IMR-90 (cell line): ENCODE data around the gene WNT7A. TPM values are rescaled to one million over a fixed set of nuclear protein-coding genes. Genes with fewer than 3 reads are reported as not detected.

Experiments
- ATAC-seq: fragments of 200-7000 bp; cut with Tn5 transposase; 2 replicates; pipeline ENCODE4 v1.9.1; 2020; ENCODE audit warnings: low read depth, mild to moderate bottlenecking, moderate library complexity
- BruUV-seq: library from RNA; stranded (reverse); fragments of 400-500 nt; replicated peaks from 2 replicates; lab custom pipeline; 2021; lab: Mats Ljungman, UMichigan
- CTCF ChIA-PET: fragments of 300-600 bp; formaldehyde crosslinking; extraction: SDS; loops from one replicate; lab custom pipeline; 2021; ENCODE audit warnings: antibody characterized with exemption; lab: Yijun Ruan, JAX
- POLR2A ChIA-PET: fragments of 300-600 bp; sonication (Branson Sonifier 250); formaldehyde crosslinking; loops from one replicate; lab custom pipeline; 2022; ENCODE audit warnings: antibody characterized with exemption; ENCODE audit not compliant: unreplicated experiment; lab: Charles Lee
- DNase-seq: peaks from one replicate; pipeline ENCODE4 v3.0.0; 2013
- H2AFZ ChIP-seq: replicated peaks from 2 replicates; pipeline ENCODE3; 2013; ENCODE audit warnings: low read length, mild to moderate bottlenecking; ENCODE audit not compliant: poor library complexity
- H2AK5ac ChIP-seq: 2 replicates; pipeline ENCODE4 v1.6.1; 2013; ENCODE audit warnings: low read depth, low read length, inconsistent platforms
- H2AK9ac ChIP-seq: replicated peaks from 2 replicates; pipeline ENCODE3; 2013; ENCODE audit warnings: mild to moderate bottlenecking, low read depth, low read length, moderate library complexity; ENCODE audit not compliant: poor library complexity
- H2BK120ac ChIP-seq: 2 replicates; pipeline ENCODE4 v1.6.1; 2013; ENCODE audit warnings: low read depth, low read length, inconsistent platforms
- H2BK15ac ChIP-seq: 3 replicates; pipeline ENCODE4 v1.6.1; 2013; ENCODE audit warnings: low read depth, low read length, inconsistent platforms
- H2BK20ac ChIP-seq: 2 replicates; pipeline ENCODE4 v1.6.1; 2013; ENCODE audit warnings: low read depth, mild to moderate bottlenecking, inconsistent platforms, low read length, moderate library complexity
- H2BK5ac ChIP-seq: 2 replicates; pipeline ENCODE4 v1.6.1; 2013; ENCODE audit warnings: mild to moderate bottlenecking, low read depth, low read length, inconsistent platforms; ENCODE audit not compliant: poor library complexity, severe bottlenecking
- H3K14ac ChIP-seq: replicated peaks from 2 replicates; pipeline ENCODE4 v1.6.1; 2013; ENCODE audit warnings: low read depth, low read length, inconsistent platforms
- H3K18ac ChIP-seq: 2 replicates; pipeline ENCODE4 v1.6.1; 2013; ENCODE audit warnings: low read depth, low read length, control low read depth
- H3K23ac ChIP-seq: 2 replicates; pipeline ENCODE4 v1.6.1; 2013; ENCODE audit warnings: low read depth, low read length, inconsistent platforms
- H3K27ac ChIP-seq: 2 replicates; pipeline ENCODE4 v1.5.1; 2013; ENCODE audit warnings: mild to moderate bottlenecking, control low read depth, low read length; ENCODE audit not compliant: insufficient read depth
- H3K27me3 ChIP-seq: 2 replicates; pipeline ENCODE4 v1.6.1; 2013; ENCODE audit warnings: low read length; ENCODE audit not compliant: control insufficient read depth, insufficient read depth
- H3K36me3 ChIP-seq: 2 replicates; pipeline ENCODE4 v1.6.1; 2013; ENCODE audit warnings: low read length, mixed read lengths; ENCODE audit not compliant: control insufficient read depth, insufficient read depth
- H3K4ac ChIP-seq: 2 replicates; pipeline ENCODE4 v1.6.1; 2013; ENCODE audit warnings: low read depth, low read length, inconsistent platforms
- H3K4me1 ChIP-seq: 2 replicates; pipeline ENCODE4 v1.6.1; 2013; ENCODE audit warnings: low read length, mixed read lengths; ENCODE audit not compliant: control insufficient read depth, insufficient read depth
- H3K4me2 ChIP-seq: 2 replicates; pipeline ENCODE4 v1.6.1; 2013; ENCODE audit warnings: low read depth, mild to moderate bottlenecking, control low read depth, low read length, moderate library complexity
- H3K4me3 ChIP-seq: 2 replicates; pipeline ENCODE4 v1.5.1; 2013; ENCODE audit warnings: low read depth, mild to moderate bottlenecking, control low read depth, low read length, moderate library complexity; ENCODE audit not compliant: insufficient read depth
- H3K56ac ChIP-seq: 2 replicates; pipeline ENCODE4 v1.6.1; 2013; ENCODE audit warnings: low read length, inconsistent platforms; ENCODE audit not compliant: insufficient read depth; ENCODE audit errors: extremely low read depth
- H3K79me1 ChIP-seq, 2 experiments: 2 replicates each; pipeline ENCODE4 v1.6.1; 2013; ENCODE audit warnings: low read length in 2 of 2, inconsistent platforms in 1 of 2, low read depth in 1 of 2
- H3K9ac ChIP-seq: 2 replicates; pipeline ENCODE4 v1.6.1; 2013; ENCODE audit warnings: low read depth, low read length, control low read depth
- H3K9me1 ChIP-seq: 2 replicates; pipeline ENCODE4 v1.6.1; 2013; ENCODE audit warnings: low read length, inconsistent platforms; ENCODE audit not compliant: insufficient read depth
- H3K9me3 ChIP-seq: 2 replicates; pipeline ENCODE4 v1.6.1; 2013; ENCODE audit warnings: low read length; ENCODE audit not compliant: control insufficient read depth, insufficient read depth
- H4K20me1 ChIP-seq: 2 replicates; pipeline ENCODE4 v1.6.1; 2013; ENCODE audit warnings: low read length, inconsistent platforms; ENCODE audit not compliant: insufficient read depth
- H4K5ac ChIP-seq: 2 replicates; pipeline ENCODE4 v1.6.1; 2013; ENCODE audit warnings: mild to moderate bottlenecking, low read depth, low read length, control low read depth
- H4K8ac ChIP-seq, 2 experiments: 2 replicates each; pipeline ENCODE4 v1.6.1; 2013; ENCODE audit warnings: low read depth in 2 of 2, low read length in 2 of 2, control low read depth in 1 of 2, inconsistent platforms in 1 of 2
- H4K91ac ChIP-seq: 2 replicates; pipeline ENCODE4 v1.6.1; 2013; ENCODE audit warnings: low read depth, low read length, inconsistent platforms; ENCODE audit not compliant: insufficient read depth
- BHLHE40 ChIP-seq: fragments of 150-350 bp; IDR thresholded peaks from 2 replicates; pipeline ENCODE4 v1.6.1; 2016; ENCODE audit warnings: mild to moderate bottlenecking, low read depth, low read length
- FOS ChIP-seq: fragments of 150-350 bp; IDR thresholded peaks from 2 replicates; pipeline ENCODE4 v1.6.1; 2016; ENCODE audit warnings: low read depth, low read length
- MAFK ChIP-seq: IDR thresholded peaks from 2 replicates; pipeline ENCODE4 v1.6.1; 2012; ENCODE audit warnings: low read depth, low read length, improper control_type of control experiment
- MXI1 ChIP-seq: IDR thresholded peaks from 2 replicates; pipeline ENCODE4 v1.6.1; 2012; ENCODE audit warnings: low read depth, mild to moderate bottlenecking, low read length, moderate library complexity, borderline replicate concordance
- WGBS, 2 experiments: methylation state at CpG; one replicate each; pipeline versions ENCODE4 v1.1.5 to v1.1.7; 2013; ENCODE audit warnings: missing lambda C conversion rate in 2 of 2; ENCODE audit not compliant: insufficient read length in 1 of 2; ENCODE audit errors: extremely low coverage in 2 of 2; 5-methylcytosine and 5-hydroxymethylcytosine counted together
- dilution Hi-C: fragments of 300-500 bp; cut with HindIII; formaldehyde crosslinking; loops from one replicate; pipeline ENCODE4 v1.14.3; 2018; ENCODE audit warnings: low sequenced_read_pairs; ENCODE audit not compliant: unreplicated experiment
- in situ Hi-C: fragments of 300-500 bp; cut with MboI; formaldehyde crosslinking; loops from 3 replicates; pipeline ENCODE4 v1.14.3; 2019; ENCODE audit warnings: low sequenced_read_pairs, inconsistent platforms, mixed read lengths
- intact Hi-C: fragments of 100-400 bp; cut with micrococcal nuclease; formaldehyde crosslinking; loops from 2 replicates; pipeline ENCODE4 v1.10.0; 2022
- polyA plus RNA-seq, 3 experiments: library from polyadenylated mRNA; depleted of rRNA; stranded (reverse); fragments of >200 nt; gene quantifications; 2 replicates each; pipeline ENCODE4 v1.2.3, GENCODE V29; 2012; ENCODE audit warnings: low replicate concordance in 1 of 3
- total RNA-seq: library from RNA; depleted of rRNA; stranded (reverse); fragments of >200 nt; gene quantifications from 2 replicates; pipeline ENCODE4 v1.2.3, GENCODE V29; 2012

WNT7A gene
- total and polyA plus RNA-seq, 2 of the 4 experiments (the other 2 are of a cell fraction): not detected

DNA sequence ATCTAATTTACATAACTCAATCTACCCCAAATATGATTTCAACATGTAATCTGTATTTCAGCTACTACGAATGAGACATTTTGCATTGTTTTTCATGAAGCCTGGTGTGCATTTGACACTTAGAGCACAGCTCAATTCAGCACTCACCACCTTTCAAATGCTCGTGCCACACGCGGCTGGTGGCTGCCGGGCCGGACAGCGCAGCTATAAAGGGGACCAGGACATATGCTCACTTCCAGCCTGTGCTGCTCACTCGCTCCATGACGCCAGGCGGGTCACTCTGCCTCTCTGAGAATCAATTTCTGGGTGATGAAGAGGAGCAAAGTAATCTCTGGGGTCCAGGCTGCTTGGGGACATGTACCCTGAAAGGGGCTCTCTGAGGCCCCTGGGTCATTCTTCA, 93.1 kb downstream of the WNT7A start:
- H2BK20ac ChIP-seq: no peak overlapping the region
- ChIA-PET POLR2A (no interaction called here), CTCF (interaction anchor here (0.6 kb wide), 1 partner anchor 1131 kb away, joined by 3 read pairs; no protein-coding TSS in a partner anchor)
- ATAC-seq: no peak
- H3K27ac ChIP-seq: no peak overlapping the region
- no peak overlapping the region for H3K14ac ChIP-seq
- TF ChIP-seq FOS (no peak), MAFK (no peak), BHLHE40 (no peak), MXI1 (no peak)
- H3K4me2 ChIP-seq: no peak overlapping the region
- H4K91ac ChIP-seq: no peak overlapping the region
- H3K36me3 ChIP-seq: no peaks in the 10 kb centered on the region
- H3K9me1 ChIP-seq: no peaks in the 10 kb centered on the region
- H2AK9ac ChIP-seq: no peak overlapping the region
- H2BK15ac ChIP-seq: no peak overlapping the region
- DNase-seq: no peak
- H2BK5ac ChIP-seq: no peak overlapping the region
- H4K20me1 ChIP-seq: no peaks in the 10 kb centered on the region
- no peak overlapping the region for H2BK120ac ChIP-seq
- dilution Hi-C loops (no loop called here), in situ Hi-C loops (no loop called here), intact Hi-C loops (no loop called here)
- no TSS peak for BruUV-seq
- no peak overlapping the region for H2AK5ac ChIP-seq
- no peak overlapping the region for H3K18ac ChIP-seq
- no peaks in the 10 kb centered on the region for H3K79me1 ChIP-seq
- no CpG with 5 or more reads among the region's 10 CpGs for WGBS, 2 experiments
- no peak overlapping the region for H3K4me3 ChIP-seq
- no peak overlapping the region for H3K4ac ChIP-seq
- no peak overlapping the region for H3K56ac ChIP-seq
- H3K9ac ChIP-seq: no peak overlapping the region
- H4K5ac ChIP-seq: no peak overlapping the region
- H3K27me3 ChIP-seq: no peaks in the 10 kb centered on the region
- no peak overlapping the region for H3K23ac ChIP-seq
- H4K8ac ChIP-seq: no peak overlapping the region
- H3K4me1 ChIP-seq: no peaks in the 10 kb centered on the region
- peaks cover 2% of the 10 kb centered on the region; the same call in 1 of the 2 replicates for H3K9me3 ChIP-seq
- no peak overlapping the region for H2AFZ ChIP-seq
